Left ventricle myocardium inferior (tissue), 1 donor: ENCODE measurements around the gene FAM193A. TPM values are rescaled to one million over a fixed set of nuclear protein-coding genes. Genes with fewer than 3 reads are reported as not detected.

Experiments used
- DNase-seq: peaks from one replicate; pipeline ENCODE4 v3.0.0-alpha.2; 2020
- H3K27ac ChIP-seq: fragments of 200-600 bp; replicated peaks from 2 replicates; pipeline ENCODE4 v1.8.0; 2021
- H3K27me3 ChIP-seq: fragments of 200-600 bp; 2 replicates; pipeline ENCODE4 v1.8.0; 2021; ENCODE audit warnings: low read depth
- H3K36me3 ChIP-seq: fragments of 200-600 bp; 2 replicates; pipeline ENCODE4 v1.8.0; 2021
- H3K4me1 ChIP-seq: fragments of 200-600 bp; 2 replicates; pipeline ENCODE4 v1.8.0; 2021
- H3K4me3 ChIP-seq: fragments of 200-600 bp; 2 replicates; pipeline ENCODE4 v1.8.0; 2021; ENCODE audit warnings: mild to moderate bottlenecking, moderate library complexity
- H3K9me3 ChIP-seq: fragments of 200-600 bp; replicated peaks from 2 replicates; pipeline ENCODE4 v1.8.0; 2021
- CTCF ChIP-seq: fragments of 200-600 bp; IDR thresholded peaks from 2 replicates; pipeline ENCODE4 v1.8.0; 2021; ENCODE audit warnings: antibody characterized with exemption, mild to moderate bottlenecking, borderline replicate concordance
- intact Hi-C: fragments of 100-400 bp; cut with micrococcal nuclease; formaldehyde crosslinking; loops from one replicate; pipeline ENCODE4 v1.11.0; 2022
- total RNA-seq: library from RNA; stranded (reverse); fragmentation: NEBNext Ultra II Directional; extraction: Animal tissue kit (Norgen Biotek cat#: 25700); gene quantifications from one replicate; pipeline ENCODE4 v1.2.1, GENCODE V29; 2021
- donor health status: DM: no; HTN: yes; CAD: no; lungs with severe emphysema.

The FAM193A gene
- total RNA-seq, 1 donor from 2014 or later = 16.0 TPM

GRCh38 chr4:2489841-2490552 is 46.5 kb upstream of the FAM193A start:
- peaks cover 37% of the 10 kb centered on the region for H3K36me3 ChIP-seq
- peaks cover 90% of the 10 kb centered on the region for H3K4me1 ChIP-seq
- no peaks in the 10 kb centered on the region for H3K9me3 ChIP-seq
- peak overlapping the region; percentile 27 for H3K27ac ChIP-seq
- H3K27me3 ChIP-seq = no peaks in the 10 kb centered on the region
- H3K4me3 ChIP-seq = no peak overlapping the region
- no peak for DNase-seq
- TF ChIP-seq CTCF = no peak
- intact Hi-C loops = no loop called here

- no peak for DNase-seq
- peaks cover 76% of the 10 kb centered on the region for H3K4me1 ChIP-seq
- H3K9me3 ChIP-seq = no peaks in the 10 kb centered on the region
- H3K27ac ChIP-seq = peak overlapping the region; percentile 52
- H3K4me3 ChIP-seq = no peak overlapping the region
- intact Hi-C loops = no loop called here
- no peaks in the 10 kb centered on the region for H3K27me3 ChIP-seq
- no peak for TF ChIP-seq CTCF
- H3K36me3 ChIP-seq = peaks cover 49% of the 10 kb centered on the region
Measured at GRCh38 chr4:2492970-2493369, 43.5 kb upstream of the FAM193A start.

DNA sequence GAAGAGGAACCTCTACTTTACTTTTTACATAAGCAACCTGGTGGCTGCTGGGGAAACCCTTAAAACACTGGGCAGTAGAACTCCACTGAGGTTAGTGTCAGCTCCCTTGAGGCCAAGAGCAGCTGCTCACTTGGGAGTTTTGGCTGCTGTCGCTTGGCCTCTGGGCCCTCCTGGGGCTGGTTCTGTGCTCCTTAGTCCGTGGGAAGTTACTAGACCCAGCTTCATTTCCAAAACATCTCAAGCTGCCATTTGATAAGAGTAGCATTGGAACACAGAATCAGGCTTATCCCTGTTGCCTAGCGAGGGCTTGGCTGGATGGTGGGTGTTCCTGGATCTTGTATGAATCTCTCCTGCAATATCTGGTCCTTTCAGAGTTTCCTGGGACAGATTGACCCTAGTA is 41.5 kb upstream of the FAM193A start:
- Histone ChIP-seq H3K36me3 (peaks cover 68% of the 10 kb centered on the region), H3K27me3 (no peaks in the 10 kb centered on the region), H3K4me1 (peaks cover 55% of the 10 kb centered on the region), H3K9me3 (no peaks in the 10 kb centered on the region), H3K4me3 (no peak overlapping the region), H3K27ac (peak overlapping the region; percentile 22)
- DNase-seq = no peak
- intact Hi-C loops = no loop called here
- TF ChIP-seq CTCF = no peak

GRCh38 chr4:2497324-2497723 is 39.1 kb upstream of the FAM193A start:
- no peak overlapping the region for H3K4me3 ChIP-seq
- no peak overlapping the region for H3K27ac ChIP-seq
- peaks cover 42% of the 10 kb centered on the region for H3K4me1 ChIP-seq
- intact Hi-C loops = no loop called here
- no peak for TF ChIP-seq CTCF
- H3K9me3 ChIP-seq = no peaks in the 10 kb centered on the region
- no peaks in the 10 kb centered on the region for H3K27me3 ChIP-seq
- peaks cover 68% of the 10 kb centered on the region for H3K36me3 ChIP-seq
- no peak for DNase-seq

DNA sequence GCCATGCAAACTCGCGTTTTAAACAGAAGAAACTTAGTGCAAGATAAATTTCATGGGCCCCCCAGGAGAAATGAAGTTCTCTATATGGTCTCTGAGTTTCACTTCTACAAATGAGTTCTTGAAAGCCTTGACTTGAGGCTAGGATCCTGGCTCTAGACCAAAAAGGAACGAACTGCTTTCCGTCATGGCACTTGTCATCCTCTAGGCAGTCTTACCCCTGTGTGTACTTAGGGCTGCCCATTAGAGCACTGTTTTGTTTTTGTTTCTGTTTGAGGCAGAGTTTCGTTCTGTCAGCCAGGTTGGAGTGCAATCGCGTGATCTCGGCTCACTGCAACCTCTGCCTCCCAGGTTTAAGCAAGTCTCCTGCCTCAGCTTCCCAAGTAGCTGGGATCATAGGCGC is 38.5 kb upstream of the FAM193A start:
- Histone ChIP-seq H3K9me3 (no peaks in the 10 kb centered on the region), H3K36me3 (peaks cover 68% of the 10 kb centered on the region), H3K27me3 (no peaks in the 10 kb centered on the region), H3K27ac (no peak overlapping the region), H3K4me3 (no peak overlapping the region), H3K4me1 (peaks cover 36% of the 10 kb centered on the region)
- no peak for TF ChIP-seq CTCF
- intact Hi-C loops = no loop called here
- no peak for DNase-seq
